Activated CD4-positive, alpha-beta T cell treated with anti-CD3 and anti-CD28 coated beads for 36 hours (primary cell): ENCODE data around the gene SOX6. TPM values are rescaled to one million over a fixed set of nuclear protein-coding genes. Genes with fewer than 3 reads are reported as not detected.

ENCODE experiments used
- ATAC-seq: fragments of 200-7000 bp; cut with Tn5 transposase; one replicate; pipeline ENCODE4 v1.10.0; 2021; ENCODE audit warnings: mild to moderate bottlenecking, moderate library complexity
- CTCF ChIA-PET: fragments of 350-600 bp; sonication (Branson Sonifier 250); formaldehyde crosslinking; loops from one replicate; lab custom pipeline; 2021; ENCODE audit warnings: antibody characterized with exemption; lab: Charles Lee
- POLR2A ChIA-PET: fragments of 350-600 bp; sonication (Branson Sonifier 250); formaldehyde crosslinking; loops from one replicate; lab custom pipeline; 2021; ENCODE audit warnings: antibody characterized with exemption, inconsistent platforms; lab: Charles Lee
- DNase-seq: peaks from one replicate; pipeline ENCODE4 v3.0.0-alpha.2; 2020
- H3K27ac Mint-ChIP-seq: one replicate; pipeline ENCODE4 v1.8.0; 2021; ENCODE audit warnings: mixed read lengths
- H3K27me3 Mint-ChIP-seq: one replicate; pipeline ENCODE4 v1.8.0; 2021; ENCODE audit warnings: mixed read lengths
- H3K36me3 Mint-ChIP-seq: one replicate; pipeline ENCODE4 v1.8.0; 2021; ENCODE audit warnings: low read depth, mixed read lengths
- H3K4me1 Mint-ChIP-seq: one replicate; pipeline ENCODE4 v1.8.0; 2021; ENCODE audit warnings: mixed read lengths
- H3K4me3 Mint-ChIP-seq: one replicate; pipeline ENCODE4 v1.8.0; 2021; ENCODE audit warnings: mild to moderate bottlenecking, moderate library complexity, mixed read lengths
- H3K9me3 Mint-ChIP-seq: one replicate; pipeline ENCODE4 v1.8.0; 2021; ENCODE audit warnings: low read depth, mixed read lengths
- intact Hi-C, 2 experiments: fragments of 100-400 bp; cut with DNase I in 1 of 2; cut with micrococcal nuclease in 1 of 2; formaldehyde crosslinking; loops; one replicate each; pipeline versions ENCODE4 v1.14.2 to v1.15.1; 2022 to 2024; cut with DNase I, micrococcal nuclease
- total RNA-seq, 2 experiments: library from RNA; stranded (reverse); gene quantifications; one replicate each; pipeline ENCODE4 v1.2.3, GENCODE V29; 2021

Gene SOX6
- total RNA-seq, 2 experiments from 2014 or later: 0.46 TPM; not detected in 1

DNA sequence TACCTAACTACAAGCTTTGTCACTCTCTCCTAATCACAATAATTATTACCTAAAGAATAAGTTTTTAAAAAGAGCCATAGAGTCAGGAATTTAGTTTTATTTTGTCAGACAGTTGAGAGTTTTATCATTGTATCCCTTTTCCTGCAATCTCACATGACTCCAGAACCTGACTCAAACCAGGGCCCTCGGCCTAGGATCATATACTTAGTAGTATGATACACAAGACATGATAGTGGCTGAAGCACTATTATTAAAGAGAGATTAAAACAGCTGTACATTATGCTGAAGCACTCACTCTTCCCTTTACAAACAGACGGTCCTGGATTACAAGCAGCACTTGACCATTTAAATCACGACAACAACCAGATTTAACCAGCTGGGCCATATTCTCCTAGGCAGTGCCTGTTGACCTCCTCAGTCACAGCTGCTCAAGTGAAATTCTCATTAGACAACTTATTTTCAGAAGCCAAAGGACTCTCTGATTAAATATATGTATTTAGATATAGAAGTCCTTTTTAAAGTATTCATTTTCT lies 44.0 kb downstream of the SOX6 start:
- no peaks in the 10 kb centered on the region for H3K9me3 Mint-ChIP-seq
- CTCF ChIA-PET: no interaction called here
- H3K4me3 Mint-ChIP-seq: no peak overlapping the region
- no peaks in the 10 kb centered on the region for H3K36me3 Mint-ChIP-seq
- POLR2A ChIA-PET: no interaction called here
- no peak overlapping the region for H3K27ac Mint-ChIP-seq
- no peak for DNase-seq
- no peaks in the 10 kb centered on the region for H3K4me1 Mint-ChIP-seq
- intact Hi-C loops: no loop called here
- ATAC-seq: no peak
- no peaks in the 10 kb centered on the region for H3K27me3 Mint-ChIP-seq

DNA sequence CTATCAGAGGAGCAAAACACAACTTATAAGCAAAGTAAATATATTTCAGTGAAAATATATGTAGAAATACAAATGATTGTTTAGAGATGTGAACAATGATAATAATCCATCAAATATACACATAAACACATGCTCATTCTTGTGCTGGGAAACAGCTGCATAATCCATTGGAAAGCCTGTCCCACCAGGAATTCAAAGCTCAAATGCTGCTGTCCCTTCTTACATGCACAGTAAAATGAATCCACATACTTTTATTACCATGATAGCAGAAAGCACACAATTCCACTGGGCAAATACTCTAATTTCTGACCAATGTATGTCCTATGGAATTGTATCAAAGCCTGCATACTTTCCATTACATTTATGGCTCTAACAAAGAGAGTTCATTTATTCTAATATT lies 44.5 kb downstream of the SOX6 start:
- POLR2A ChIA-PET: no interaction called here
- no peaks in the 10 kb centered on the region for H3K4me1 Mint-ChIP-seq
- no peaks in the 10 kb centered on the region for H3K9me3 Mint-ChIP-seq
- no peaks in the 10 kb centered on the region for H3K27me3 Mint-ChIP-seq
- H3K27ac Mint-ChIP-seq: no peak overlapping the region
- H3K36me3 Mint-ChIP-seq: no peaks in the 10 kb centered on the region
- intact Hi-C loops: no loop called here
- ATAC-seq: no peak
- no peak overlapping the region for H3K4me3 Mint-ChIP-seq
- no peak for DNase-seq
- CTCF ChIA-PET: no interaction called here

DNA sequence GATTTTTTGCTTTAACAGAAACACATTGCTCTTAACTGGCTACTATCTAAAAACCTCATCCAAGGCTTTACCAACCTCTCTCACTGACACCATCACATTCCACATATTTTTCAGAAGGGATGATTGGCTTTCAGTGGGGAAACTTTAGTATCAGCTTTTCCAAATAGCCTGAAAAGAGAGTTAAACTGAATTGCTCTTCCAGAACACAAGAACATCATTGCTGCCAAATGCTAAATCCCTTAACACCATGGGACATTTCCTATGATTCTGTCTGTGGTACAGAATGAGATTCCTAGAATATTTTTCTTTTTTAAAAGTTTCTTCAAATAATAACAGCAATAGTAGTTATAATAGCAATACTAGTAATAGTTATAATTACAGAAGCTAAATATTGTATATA lies 45.4 kb downstream of the SOX6 start:
- DNase-seq (no peak), ATAC-seq (no peak)
- ChIA-PET POLR2A (no interaction called here), CTCF (interaction anchor here (0.7 kb wide), 1 partner anchor 1072 kb away, joined by 8 read pairs; no protein-coding TSS in a partner anchor)
- intact Hi-C loops: no loop called here
- H3K4me1 Mint-ChIP-seq: no peaks in the 10 kb centered on the region
- H3K4me3 Mint-ChIP-seq: no peak overlapping the region
- no peak overlapping the region for H3K27ac Mint-ChIP-seq
- H3K27me3 Mint-ChIP-seq: no peaks in the 10 kb centered on the region
- no peaks in the 10 kb centered on the region for H3K36me3 Mint-ChIP-seq
- no peaks in the 10 kb centered on the region for H3K9me3 Mint-ChIP-seq

DNA sequence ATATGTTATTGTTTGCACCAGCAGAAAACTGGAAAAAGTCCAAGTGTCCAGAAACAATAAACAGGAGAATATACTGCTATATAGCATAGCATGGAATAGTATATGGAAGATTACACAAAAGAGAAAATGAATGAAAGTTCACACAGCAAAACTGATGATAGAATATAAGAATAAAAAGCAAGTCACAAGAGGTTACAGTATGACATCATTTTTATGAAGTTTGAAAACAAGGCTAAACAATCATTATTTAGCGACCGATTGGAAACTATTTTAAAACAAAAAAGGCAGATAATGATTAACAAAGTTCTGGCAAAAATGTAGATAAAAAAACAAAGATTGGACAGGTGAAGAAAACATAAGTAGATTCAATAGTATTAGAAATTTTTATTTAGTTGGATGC lies 47.1 kb downstream of the SOX6 start:
- H3K9me3 Mint-ChIP-seq: no peaks in the 10 kb centered on the region
- no peaks in the 10 kb centered on the region for H3K4me1 Mint-ChIP-seq
- DNase-seq (no peak), ATAC-seq (no peak)
- POLR2A ChIA-PET: no interaction called here
- H3K36me3 Mint-ChIP-seq: no peaks in the 10 kb centered on the region
- no peaks in the 10 kb centered on the region for H3K27me3 Mint-ChIP-seq
- no peak overlapping the region for H3K4me3 Mint-ChIP-seq
- H3K27ac Mint-ChIP-seq: no peak overlapping the region
- intact Hi-C loops: no loop called here
- CTCF ChIA-PET: no interaction called here

DNA sequence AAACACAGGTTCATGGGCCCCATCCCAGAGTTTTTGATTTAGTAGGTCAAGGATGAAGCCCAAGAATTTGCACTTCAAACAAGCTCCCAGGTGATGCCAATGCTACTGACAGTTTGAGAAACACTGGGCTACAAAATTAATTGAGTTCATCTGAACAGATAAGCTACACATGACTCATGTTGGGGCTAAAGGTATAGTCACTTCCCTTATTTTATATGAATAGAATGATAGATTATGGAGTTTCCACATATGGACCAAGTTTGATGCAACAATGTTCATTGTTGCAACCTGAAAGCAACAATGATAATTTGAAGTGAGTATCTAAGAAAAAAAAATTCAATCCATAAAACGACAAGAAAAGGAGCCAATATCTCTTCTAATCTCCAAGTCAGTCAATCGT lies 54.9 kb downstream of the SOX6 start:
- no peak for DNase-seq
- Mint-ChIP-seq H3K27me3 (no peaks in the 10 kb centered on the region), H3K4me1 (no peaks in the 10 kb centered on the region), H3K27ac (no peak overlapping the region), H3K9me3 (no peaks in the 10 kb centered on the region), H3K4me3 (no peak overlapping the region), H3K36me3 (no peaks in the 10 kb centered on the region)
- ChIA-PET POLR2A (no interaction called here), CTCF (no interaction called here)
- no peak for ATAC-seq
- intact Hi-C loops: no loop called here

DNA sequence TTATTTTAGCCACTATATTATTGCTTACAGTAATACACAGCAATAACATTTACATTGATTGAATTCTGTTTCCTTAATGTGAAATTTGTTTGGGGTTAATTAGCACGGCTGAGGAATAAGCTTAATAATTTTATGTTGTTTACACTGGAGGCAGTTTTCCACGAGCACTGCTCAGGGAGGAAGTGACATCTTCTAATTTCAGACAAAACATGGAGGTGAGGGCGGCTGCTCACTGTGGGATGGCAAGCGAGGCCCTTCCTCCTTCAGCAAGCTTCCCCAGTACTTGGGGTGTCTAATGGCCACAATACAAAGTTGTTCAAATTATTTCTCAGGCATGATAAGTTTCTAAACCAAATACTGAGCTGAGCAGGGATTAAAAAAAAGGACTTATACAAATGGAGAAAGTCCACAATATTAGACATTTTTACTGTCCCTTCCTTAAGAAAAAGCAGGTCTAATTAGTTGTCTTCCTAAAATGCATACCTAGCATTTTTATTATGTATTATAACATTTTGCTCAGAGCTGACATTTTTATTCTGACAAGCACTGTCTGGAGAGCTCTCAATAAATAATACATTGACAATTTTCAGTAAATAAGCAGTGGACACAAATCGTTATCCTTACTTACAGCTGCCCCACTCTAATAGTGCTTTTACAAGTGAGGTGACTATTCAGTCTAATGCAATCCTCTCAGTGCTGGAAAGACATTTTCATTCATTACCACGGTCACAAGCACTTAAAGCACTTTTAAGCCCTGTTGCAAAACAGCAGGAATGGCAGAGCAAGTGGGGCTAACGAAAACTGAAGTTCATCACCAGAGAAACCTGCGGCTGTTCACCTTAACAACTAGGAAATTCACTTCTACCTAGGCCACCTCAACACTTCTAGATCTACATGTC lies 56.2 kb downstream of the SOX6 start:
- intact Hi-C loops: no loop called here
- POLR2A ChIA-PET: no interaction called here

DNA sequence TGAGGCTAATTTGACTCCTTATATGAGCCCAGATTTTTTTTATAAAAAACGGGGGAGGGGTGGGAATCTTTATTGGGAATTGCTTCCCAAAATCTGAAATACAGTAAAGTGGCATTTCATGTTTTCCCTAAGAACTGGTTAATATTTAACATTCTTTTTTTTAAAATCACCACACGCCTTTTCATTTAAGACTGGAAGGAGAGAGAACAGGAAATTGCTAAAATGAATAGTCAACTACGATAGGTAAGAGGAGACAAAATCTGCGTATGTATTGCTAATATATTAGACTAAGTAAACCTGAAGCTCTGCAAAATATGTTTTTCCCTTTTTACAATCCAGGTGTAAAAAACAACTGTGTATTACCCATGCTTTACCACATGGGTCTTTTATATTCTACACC lies 57.0 kb downstream of the SOX6 start:
- DNase-seq: no peak
- ChIA-PET CTCF (no interaction called here), POLR2A (no interaction called here)
- no peaks in the 10 kb centered on the region for H3K4me1 Mint-ChIP-seq
- no peaks in the 10 kb centered on the region for H3K9me3 Mint-ChIP-seq
- H3K27me3 Mint-ChIP-seq: no peaks in the 10 kb centered on the region
- no peaks in the 10 kb centered on the region for H3K36me3 Mint-ChIP-seq
- intact Hi-C loops: no loop called here
- no peak for ATAC-seq
- no peak overlapping the region for H3K4me3 Mint-ChIP-seq
- H3K27ac Mint-ChIP-seq: no peak overlapping the region

More for the DNA sequence above, 56.2 kb downstream of the SOX6 start:
- Mint-ChIP-seq H3K9me3 (no peaks in the 10 kb centered on the region), H3K36me3 (no peaks in the 10 kb centered on the region), H3K27ac (no peak overlapping the region), H3K4me3 (no peak overlapping the region), H3K4me1 (no peaks in the 10 kb centered on the region), H3K27me3 (no peaks in the 10 kb centered on the region)
- ATAC-seq (no peak), DNase-seq (no peak)
- CTCF ChIA-PET: no interaction called here

DNA sequence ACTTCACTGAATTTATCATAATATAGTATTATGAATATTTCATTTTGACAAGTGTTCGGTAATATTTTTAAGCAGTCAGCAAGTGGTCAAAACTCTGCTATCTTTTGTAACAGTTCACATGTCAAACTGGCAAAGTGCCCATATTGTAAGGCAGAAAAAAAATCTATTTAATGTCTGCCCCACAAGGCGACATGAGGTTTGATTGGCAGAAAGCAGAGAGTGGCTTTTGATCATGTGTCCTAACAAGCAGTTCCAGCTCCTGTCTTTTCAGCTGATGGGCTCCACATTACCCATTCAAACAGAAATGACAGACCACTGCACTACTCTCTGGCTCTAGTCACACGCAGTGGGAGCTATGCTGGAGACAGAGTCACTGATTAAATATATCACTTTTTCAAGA lies 59.0 kb downstream of the SOX6 start:
- CTCF ChIA-PET: no interaction called here
- Mint-ChIP-seq H3K4me1 (no peaks in the 10 kb centered on the region), H3K36me3 (no peaks in the 10 kb centered on the region), H3K27ac (no peak overlapping the region), H3K9me3 (no peaks in the 10 kb centered on the region), H3K4me3 (no peak overlapping the region), H3K27me3 (no peaks in the 10 kb centered on the region)
- no peak for DNase-seq
- POLR2A ChIA-PET: no interaction called here
- intact Hi-C loops: no loop called here
- no peak for ATAC-seq

DNA sequence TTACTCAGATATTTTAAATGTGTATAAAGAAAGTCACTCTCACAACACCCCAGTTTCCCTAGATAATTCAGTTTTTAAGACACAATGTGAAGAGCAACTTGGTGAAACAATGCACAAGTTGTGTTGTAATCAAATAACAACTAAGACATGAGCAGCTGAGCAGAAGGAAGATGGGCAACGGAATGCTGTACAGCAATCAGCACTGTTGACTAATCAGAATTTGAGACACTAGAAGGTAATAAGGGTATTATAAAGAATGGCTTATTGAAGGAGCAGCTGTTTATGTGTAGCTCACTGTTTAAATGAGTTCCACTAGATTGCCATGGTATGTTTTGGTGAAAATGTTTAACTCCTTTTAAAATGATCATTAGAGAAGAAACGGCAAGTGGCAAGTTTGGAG lies 60.1 kb downstream of the SOX6 start:
- H3K36me3 Mint-ChIP-seq: no peaks in the 10 kb centered on the region
- ChIA-PET CTCF (no interaction called here), POLR2A (no interaction called here)
- H3K4me1 Mint-ChIP-seq: no peaks in the 10 kb centered on the region
- no peak overlapping the region for H3K27ac Mint-ChIP-seq
- ATAC-seq (no peak), DNase-seq (no peak)
- no peaks in the 10 kb centered on the region for H3K9me3 Mint-ChIP-seq
- intact Hi-C loops: no loop called here
- H3K27me3 Mint-ChIP-seq: no peaks in the 10 kb centered on the region
- no peak overlapping the region for H3K4me3 Mint-ChIP-seq

DNA sequence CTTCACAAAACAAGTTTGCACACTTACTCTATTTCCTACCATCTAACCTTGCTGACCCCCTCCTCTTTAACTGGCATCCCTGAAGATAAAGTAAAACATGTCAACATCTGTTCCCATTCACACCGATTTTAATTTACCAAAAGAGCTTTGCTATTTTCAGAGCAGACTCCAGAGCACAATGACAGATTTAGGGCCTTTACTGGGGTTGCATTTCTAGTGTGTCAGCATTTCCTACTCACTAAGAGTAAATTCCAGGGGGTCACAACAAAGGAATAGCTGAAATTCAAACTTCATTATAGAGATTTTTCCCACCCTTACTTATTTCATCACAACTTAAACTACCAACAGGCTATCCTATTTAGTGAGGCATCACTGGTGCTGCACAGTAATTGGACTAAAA lies 60.8 kb downstream of the SOX6 start:
- no peaks in the 10 kb centered on the region for H3K4me1 Mint-ChIP-seq
- DNase-seq (no peak), ATAC-seq (no peak)
- H3K27ac Mint-ChIP-seq: no peak overlapping the region
- H3K4me3 Mint-ChIP-seq: no peak overlapping the region
- H3K36me3 Mint-ChIP-seq: no peaks in the 10 kb centered on the region
- intact Hi-C loops: no loop called here
- POLR2A ChIA-PET: no interaction called here
- H3K9me3 Mint-ChIP-seq: no peaks in the 10 kb centered on the region
- CTCF ChIA-PET: no interaction called here
- H3K27me3 Mint-ChIP-seq: no peaks in the 10 kb centered on the region

DNA sequence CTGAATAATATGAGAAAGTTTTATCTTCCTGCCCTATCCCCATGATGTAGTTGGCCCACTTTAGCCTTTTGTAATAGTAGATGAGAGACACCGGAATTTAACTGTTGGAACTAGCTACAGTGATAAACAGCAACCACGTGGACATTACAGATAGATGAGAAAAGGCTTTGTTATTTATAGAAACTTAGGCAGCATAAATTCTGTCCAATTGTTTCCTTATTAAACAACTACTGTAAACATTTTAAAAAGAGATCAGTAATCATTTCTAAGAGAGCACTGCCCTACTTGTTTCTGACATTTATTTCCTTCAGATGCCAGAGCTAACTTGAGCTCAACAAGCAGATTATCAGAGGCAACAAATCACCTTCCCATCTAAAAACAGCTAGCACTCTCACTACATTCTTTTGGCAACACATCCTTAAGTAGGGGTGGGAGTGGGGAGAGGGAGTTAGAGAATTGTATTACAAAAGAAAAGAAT lies 63.1 kb downstream of the SOX6 start:
- CTCF ChIA-PET: no interaction called here
- no peak for DNase-seq
- Mint-ChIP-seq H3K36me3 (no peaks in the 10 kb centered on the region), H3K9me3 (no peaks in the 10 kb centered on the region), H3K27ac (no peak overlapping the region), H3K27me3 (no peaks in the 10 kb centered on the region), H3K4me1 (no peaks in the 10 kb centered on the region), H3K4me3 (no peak overlapping the region)
- ATAC-seq: no peak
- intact Hi-C loops: no loop called here
- POLR2A ChIA-PET: no interaction called here

DNA sequence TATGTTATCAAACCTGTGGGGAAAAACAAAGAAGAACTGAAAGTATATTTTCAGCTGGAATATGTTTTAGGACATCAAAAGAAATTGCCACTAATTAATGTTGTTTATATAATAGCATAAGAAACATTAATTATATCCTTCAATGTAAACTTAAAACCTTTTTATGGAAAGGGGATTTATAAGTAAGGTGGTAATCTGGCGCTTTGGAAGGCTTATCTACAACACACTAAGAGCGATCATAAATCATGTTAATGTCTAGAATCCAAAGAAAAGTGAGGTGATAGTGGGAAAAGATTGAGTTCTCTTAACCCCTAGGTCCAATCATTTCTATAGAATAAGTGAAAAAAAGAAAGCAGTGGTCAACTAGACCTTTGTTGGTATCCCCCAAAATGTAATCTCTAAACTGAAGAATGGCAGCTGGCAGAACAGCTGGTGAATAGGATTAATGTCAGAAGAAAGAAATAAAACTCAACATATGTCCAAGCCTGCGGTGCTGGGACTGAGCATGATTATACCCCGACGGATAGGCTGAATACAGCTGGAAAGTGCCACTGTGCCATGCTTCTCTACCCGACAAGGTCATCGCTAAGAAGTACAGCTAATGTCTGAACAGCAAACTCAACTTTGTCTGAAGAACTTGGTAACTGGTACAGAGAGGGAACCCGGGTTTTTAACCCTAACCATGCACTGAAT lies 64.0 kb downstream of the SOX6 start:
- intact Hi-C loops: no loop called here
- H3K4me3 Mint-ChIP-seq: no peak overlapping the region
- CTCF ChIA-PET: no interaction called here
- POLR2A ChIA-PET: no interaction called here
- H3K9me3 Mint-ChIP-seq: no peaks in the 10 kb centered on the region
- DNase-seq (no peak), ATAC-seq (no peak)
- H3K4me1 Mint-ChIP-seq: no peaks in the 10 kb centered on the region
- H3K27ac Mint-ChIP-seq: no peak overlapping the region
- no peaks in the 10 kb centered on the region for H3K36me3 Mint-ChIP-seq
- no peaks in the 10 kb centered on the region for H3K27me3 Mint-ChIP-seq
